HG02623 (cell line): Measurements from ENCODE around the gene MTERF4.

Experiments used
- ATAC-seq: cut with Tn5 transposase; IDR thresholded peaks from one replicate; pipeline ENCODE4 v1.9.1; 2021; ENCODE audit warnings: moderate library complexity; ENCODE audit not compliant: unreplicated experiment

The MTERF4 gene

DNA sequence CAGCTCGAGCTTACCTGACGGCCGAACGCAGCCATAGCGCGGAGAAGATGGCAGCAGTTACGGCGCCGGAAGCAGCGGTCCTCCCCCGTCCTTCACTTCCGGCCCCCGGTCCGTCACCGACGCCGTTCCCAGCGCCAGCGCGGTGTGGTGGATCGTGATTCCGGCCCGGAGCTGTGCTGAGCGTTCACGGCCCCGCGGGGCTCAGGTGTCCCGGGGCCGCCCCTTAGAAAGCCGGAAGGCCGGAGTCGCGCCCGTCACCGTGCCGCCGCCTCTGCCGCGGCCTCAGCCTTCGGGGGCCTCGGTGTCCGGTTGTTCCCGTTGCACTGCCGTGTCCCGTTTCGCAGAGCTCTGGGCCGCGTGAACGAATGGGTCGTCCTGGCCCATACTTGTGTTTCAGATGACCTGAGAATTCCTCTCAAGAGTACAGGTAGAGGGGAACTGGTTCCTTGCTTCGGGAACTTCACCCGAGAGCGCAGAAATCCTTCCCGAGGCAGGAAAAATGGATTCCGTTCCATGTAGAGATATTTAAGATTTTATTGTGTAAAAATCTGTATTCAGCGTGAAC lies at the start of gene MTERF4:
Gene MTERF4 (minus strand): TSS at position 49 of the 565 bp plus-strand sequence. CDS start 14 bp downstream, at position 35.
- ATAC-seq: peak; percentile 82

DNA sequence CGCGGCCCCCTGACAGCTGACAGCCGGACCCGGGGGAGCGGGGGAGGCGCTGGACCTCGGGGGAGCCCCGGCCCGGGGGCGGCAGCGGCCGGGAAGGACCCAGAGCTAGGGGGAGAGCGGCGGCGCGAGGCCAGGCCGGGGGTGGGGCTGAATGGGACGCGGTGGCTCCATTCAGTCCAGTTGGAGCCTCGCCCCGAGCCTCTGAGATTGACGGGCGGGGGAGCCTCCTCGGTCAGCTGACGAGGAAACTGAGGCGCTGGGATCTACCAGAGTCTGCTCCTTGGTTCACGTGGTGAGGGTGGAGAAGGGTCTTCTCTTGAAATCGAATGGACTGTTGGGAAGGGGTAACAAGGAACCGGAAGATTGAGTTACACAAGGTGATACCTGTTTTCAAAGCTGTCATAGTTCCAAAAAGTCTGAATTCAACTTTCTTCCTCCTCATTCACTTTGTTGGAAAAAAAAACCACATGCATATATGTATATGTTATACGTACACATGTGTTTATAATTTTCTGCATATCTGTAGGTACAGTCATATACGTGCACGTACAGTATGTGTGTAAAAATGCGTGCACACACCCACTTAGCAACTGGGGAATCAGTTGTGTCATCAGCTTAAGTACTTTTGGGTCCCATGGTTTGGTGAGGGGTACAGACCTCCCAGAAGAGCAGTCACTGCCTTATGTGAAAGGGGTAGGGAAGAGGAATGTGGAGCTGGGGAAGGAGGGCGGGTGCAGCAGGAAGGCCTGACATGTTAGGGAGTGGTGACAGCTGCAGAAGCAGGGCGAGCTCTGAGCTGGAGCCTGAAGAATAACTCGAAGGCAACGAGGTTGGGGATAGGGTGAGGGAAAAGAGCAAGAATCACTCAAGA lies 48.8 kb upstream of the MTERF4 start:
- no peak for ATAC-seq

GRCh38 chr2:241149925-241150659 lies 48.0 kb upstream of the MTERF4 start, which contains the start of gene PPP1R7:
Gene PPP1R7 (plus strand): TSS chr2:241150467. CDS start chr2:241150496, 29 bp downstream.
- peak; percentile 75 for ATAC-seq

GRCh38 chr2:241149675-241149924 lies 47.5 kb upstream of the MTERF4 start:
- peak; percentile 6 for ATAC-seq

DNA sequence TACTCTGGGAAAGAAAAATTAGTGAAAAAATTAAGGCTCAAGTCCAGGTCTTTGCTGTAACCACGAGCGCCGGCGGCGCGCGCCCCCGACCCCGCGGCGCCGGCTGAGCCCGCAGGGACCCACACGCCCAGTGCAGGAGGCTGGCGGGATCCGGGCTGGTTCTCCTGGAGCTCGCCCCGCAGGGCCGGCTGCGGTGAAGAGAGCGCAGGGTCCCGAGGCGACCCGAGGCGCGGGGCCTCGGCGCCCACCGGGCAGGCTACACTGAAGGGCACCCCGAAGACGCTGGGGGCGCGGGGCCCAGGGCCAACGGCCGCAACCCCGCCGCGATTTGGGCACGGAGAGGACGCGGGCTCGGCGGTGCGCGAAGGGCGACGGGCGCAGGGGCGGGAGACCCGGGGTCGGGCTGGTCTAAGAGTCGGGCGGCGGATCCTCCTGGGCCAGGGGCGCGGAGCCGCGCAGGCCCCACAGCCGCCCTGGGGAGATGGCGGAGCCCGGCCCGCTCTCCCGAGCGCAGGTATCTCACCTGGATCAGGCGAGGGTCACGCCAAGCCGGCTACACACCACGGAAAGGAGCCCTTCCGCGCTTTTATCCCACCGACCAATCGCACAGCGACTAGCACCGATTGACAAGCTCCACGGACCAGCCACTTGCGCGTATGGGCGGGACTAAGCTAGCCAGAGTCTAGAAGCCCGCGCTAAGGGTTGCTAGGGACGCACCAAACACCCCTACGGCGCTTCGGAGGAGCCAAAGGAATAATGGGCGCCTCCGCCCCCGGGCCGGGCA lies 47.0 kb upstream of the MTERF4 start, which contains the start of gene PASK:
Gene PASK (minus strand): TSS at position 582 of the 784 bp plus-strand sequence. CDS start 6,440 bp downstream, outside the sequence.
- peak; percentile 62 for ATAC-seq

DNA sequence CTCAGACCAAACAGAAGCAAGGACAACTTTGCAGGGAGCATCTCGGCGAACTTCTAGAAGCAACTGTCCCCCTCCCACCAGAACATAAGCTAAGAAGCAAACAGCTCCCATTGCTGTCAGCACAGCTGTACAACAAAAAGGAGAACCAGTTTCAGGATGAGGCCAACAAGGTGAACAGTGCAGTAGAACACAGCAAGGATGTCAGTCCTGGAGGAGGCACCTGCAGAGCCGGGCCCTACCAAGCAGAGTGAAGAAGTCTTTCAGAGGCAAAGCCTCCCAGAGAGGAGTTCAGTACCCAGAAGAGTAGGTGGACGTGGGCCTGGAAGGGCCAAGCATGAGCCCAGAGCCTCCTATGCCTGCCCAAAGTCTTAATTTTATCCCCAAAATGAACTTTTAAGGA lies 46.2 kb upstream of the MTERF4 start:
- no peak for ATAC-seq

DNA sequence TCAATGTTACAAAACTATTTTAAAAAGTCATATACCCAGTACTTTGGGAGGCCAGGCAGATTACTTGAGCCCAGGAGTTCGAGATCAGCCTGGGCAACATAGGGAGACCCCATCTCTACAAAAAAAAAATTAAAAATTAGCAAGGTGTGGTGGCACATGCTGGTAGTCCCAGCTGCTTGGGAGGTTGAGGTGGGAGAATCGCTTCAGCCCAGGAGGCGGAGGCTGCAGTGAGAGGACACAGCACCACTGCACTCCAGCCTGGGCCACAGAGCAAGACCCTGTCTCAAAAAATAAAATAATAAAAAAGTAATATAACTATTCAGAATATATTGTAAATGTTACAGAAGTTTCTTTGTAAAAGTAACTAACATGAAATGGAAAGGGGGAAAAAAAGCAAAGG lies 45.2 kb upstream of the MTERF4 start:
- ATAC-seq: no peak

GRCh38 chr2:241146286-241146685 lies 44.2 kb upstream of the MTERF4 start:
- ATAC-seq: no peak

GRCh38 chr2:241142593-241142992 lies 40.5 kb upstream of the MTERF4 start:
- no peak for ATAC-seq

- no peak for ATAC-seq
Measured at GRCh38 chr2:241142063-241142462, 40.0 kb upstream of the MTERF4 start.

DNA sequence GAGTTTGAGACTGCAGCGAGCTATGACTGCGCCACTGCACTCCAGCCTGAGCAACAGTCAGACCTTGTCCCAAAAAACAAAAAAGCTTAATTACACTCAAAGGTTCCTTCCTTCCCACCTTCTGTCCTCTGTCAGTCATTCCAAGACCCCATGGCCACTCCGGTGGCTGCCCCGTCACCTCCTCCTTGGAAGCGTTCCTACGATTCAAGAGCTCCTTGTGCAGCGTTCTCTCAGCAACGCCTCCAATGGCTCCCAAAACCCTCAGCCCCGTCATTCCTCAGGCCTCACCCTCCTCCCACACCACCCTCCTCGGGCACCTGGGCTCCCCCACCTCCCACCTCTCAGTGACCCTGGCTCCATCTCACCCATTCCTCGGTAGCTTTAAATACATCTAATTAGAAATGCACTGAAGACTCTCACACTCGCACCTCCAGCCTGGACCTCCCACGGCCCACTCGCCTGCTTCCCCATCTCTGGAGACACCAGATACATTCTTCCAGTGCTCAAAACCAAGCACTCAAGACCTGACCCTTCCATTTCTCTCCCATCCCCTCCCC lies 39.2 kb upstream of the MTERF4 start:
- ATAC-seq: no peak

- no peak for ATAC-seq
Measured at GRCh38 chr2:241140445-241140840, 38.4 kb upstream of the MTERF4 start.

GRCh38 chr2:241139531-241140444 lies 37.7 kb upstream of the MTERF4 start:
- ATAC-seq: no peak

DNA sequence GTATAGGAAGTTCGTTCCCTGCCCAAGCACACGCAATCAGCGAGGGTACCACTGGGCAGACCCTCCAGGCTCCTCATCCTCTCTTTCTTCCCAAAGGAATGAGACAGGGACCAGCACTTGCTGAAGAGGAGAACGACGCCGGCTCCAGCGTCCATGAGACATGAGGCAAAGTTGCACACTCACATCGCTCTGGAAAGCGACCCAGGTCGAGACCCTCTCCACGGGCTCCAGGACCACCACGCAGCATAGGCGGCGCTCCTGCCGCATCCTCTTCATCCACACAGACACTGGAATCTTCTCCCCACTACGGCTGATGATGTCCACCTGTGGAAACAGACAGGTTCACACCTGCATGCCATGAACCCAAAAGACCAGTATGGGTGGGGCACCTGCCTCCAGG lies 36.4 kb upstream of the MTERF4 start:
- no peak for ATAC-seq

- no peak for ATAC-seq
Measured at GRCh38 chr2:241137276-241138190, 35.4 kb upstream of the MTERF4 start.

- ATAC-seq: no peak
Measured at GRCh38 chr2:241136661-241137260, 34.7 kb upstream of the MTERF4 start.

DNA sequence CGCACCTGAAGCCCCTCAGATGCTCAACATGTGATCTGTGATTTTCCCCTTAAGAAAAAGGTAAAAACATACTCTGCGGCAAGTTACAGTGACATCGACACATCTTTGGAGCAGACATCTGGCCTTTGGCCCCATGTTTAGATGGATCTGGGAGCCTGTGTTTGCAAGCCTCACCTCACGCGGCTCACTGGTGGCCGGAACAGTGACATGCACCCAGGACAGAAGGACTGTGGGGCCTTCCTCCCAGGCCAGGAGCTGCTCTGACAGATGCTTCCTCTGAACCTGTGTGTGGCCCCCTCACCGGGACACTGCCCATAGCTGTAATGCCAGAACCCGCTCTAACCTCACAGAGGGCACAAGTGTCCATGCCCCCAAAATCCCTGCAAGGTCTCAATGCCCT lies 34.1 kb upstream of the MTERF4 start:
- no peak for ATAC-seq

GRCh38 chr2:241135737-241136136 lies 33.6 kb upstream of the MTERF4 start:
- ATAC-seq: no peak
